Dedifferentiated amniotic fluid mesenchymal stem cell (primary cell): ENCODE results near the gene PPAN.
A peak's percentile ranks its signal among the peaks of the same experiment; 100 is the strongest.

ENCODE experiments used
- DNase-seq: peaks from one replicate; pipeline ENCODE4 v3.0.0-alpha.2; 2016; ENCODE audit errors: extremely low spot score

Gene PPAN

GRCh38 chr19:10106100-10106936, at the start of gene PPAN:
Gene PPAN (plus strand): TSS chr19:10106362. CDS start chr19:10106395, 33 bp downstream.
- DNase-seq: peak; percentile 99

GRCh38 chr19:10061717-10062310, 44.3 kb upstream of the PPAN start:
- no peak for DNase-seq

GRCh38 chr19:10068205-10068604, 38.0 kb upstream of the PPAN start:
- DNase-seq: no peak

- DNase-seq: no peak
These were observed 37.1 kb upstream of the PPAN start for GRCh38 chr19:10069046-10069445.

GRCh38 chr19:10070730-10071446, 35.3 kb upstream of the PPAN start:
- DNase-seq: no peak

GRCh38 chr19:10074153-10074552, 32.0 kb upstream of the PPAN start:
- no peak for DNase-seq

- no peak for DNase-seq
These were observed 29.6 kb upstream of the PPAN start for GRCh38 chr19:10076535-10076934.

GRCh38 chr19:10078329-10078728, 27.8 kb upstream of the PPAN start:
- no peak for DNase-seq

GRCh38 chr19:10079031-10079453, 27.1 kb upstream of the PPAN start:
- DNase-seq: no peak

- no peak for DNase-seq
These were observed 22.3 kb upstream of the PPAN start for GRCh38 chr19:10083911-10084310.

GRCh38 chr19:10084803-10085202, 21.4 kb upstream of the PPAN start:
- no peak for DNase-seq

GRCh38 chr19:10085641-10086590, 20.2 kb upstream of the PPAN start, which contains the start of gene SHFL:
Gene SHFL (plus strand): TSS chr19:10086317. CDS start chr19:10086428, 111 bp downstream.
- peak; percentile 31 for DNase-seq

GRCh38 chr19:10086591-10087192, 19.5 kb upstream of the PPAN start:
- no peak for DNase-seq

GRCh38 chr19:10087296-10088061, 18.7 kb upstream of the PPAN start:
- DNase-seq: no peak

GRCh38 chr19:10088949-10089554, 17.1 kb upstream of the PPAN start:
- DNase-seq: no peak

GRCh38 chr19:10089801-10090375, 16.3 kb upstream of the PPAN start:
- DNase-seq: no peak

- DNase-seq: no peak
These were observed 14.8 kb upstream of the PPAN start for GRCh38 chr19:10091370-10091687.

GRCh38 chr19:10091895-10092641, 14.1 kb upstream of the PPAN start:
- no peak for DNase-seq
